ENCODE results near the gene ZNF608.

Gene ZNF608

DNA sequence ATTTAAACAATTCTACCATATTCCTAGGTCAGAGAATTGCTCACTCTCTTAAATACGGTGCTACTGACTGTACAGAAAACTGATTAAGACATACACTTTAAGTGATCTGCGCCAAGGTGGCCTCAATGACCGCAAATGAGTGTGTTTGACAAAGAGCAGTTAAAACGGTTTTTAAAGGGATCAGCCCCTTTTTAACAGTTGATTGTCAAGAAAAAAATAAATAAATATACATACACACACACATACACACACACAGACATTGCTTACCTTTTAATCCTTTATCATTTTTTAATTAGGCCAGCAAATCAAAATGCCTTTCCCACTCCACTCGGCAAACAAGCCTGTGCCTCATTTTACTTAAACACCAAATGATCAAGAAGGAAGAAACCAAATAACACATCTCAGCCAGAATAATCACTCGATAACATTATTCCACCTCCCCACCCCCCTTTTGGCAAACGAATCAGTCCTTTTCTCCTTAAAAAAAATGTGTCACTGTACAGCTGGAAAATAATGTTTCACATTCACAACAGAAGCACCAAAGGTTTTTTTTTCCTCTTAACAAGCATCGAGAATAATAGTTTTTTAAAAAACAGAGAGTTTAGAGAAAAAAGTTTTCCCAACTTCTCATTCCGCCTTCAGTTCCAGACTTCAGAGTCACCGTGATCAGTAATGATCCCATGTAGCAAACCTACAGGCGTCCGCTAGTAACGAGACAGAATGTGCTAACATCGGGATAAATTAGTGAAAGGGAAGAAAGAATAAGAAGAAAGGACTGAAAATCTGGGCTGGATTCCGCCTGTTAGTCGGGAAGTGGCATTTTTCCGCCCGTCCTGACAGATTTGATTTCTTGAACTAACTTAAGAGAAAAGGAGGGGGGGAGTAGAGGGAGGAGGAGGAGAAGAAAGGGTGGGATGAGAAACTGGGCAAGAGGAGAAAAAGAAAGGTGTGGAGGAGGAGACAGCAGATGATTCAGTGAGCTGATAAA is at the start of gene ZNF608:
Gene ZNF608, minus strand, starts transcription at position 712 of the 988 bp plus-strand sequence. CDS start 1,650 bp downstream, outside the sequence.
- FAIRE-seq = peak; percentile 12

- FAIRE-seq = no peak
These were observed 49.4 kb upstream of the ZNF608 start for GRCh38 chr5:124795829-124796228.

- FAIRE-seq = peak; percentile 15
These were observed 44.7 kb upstream of the ZNF608 start for GRCh38 chr5:124790895-124791732.

DNA sequence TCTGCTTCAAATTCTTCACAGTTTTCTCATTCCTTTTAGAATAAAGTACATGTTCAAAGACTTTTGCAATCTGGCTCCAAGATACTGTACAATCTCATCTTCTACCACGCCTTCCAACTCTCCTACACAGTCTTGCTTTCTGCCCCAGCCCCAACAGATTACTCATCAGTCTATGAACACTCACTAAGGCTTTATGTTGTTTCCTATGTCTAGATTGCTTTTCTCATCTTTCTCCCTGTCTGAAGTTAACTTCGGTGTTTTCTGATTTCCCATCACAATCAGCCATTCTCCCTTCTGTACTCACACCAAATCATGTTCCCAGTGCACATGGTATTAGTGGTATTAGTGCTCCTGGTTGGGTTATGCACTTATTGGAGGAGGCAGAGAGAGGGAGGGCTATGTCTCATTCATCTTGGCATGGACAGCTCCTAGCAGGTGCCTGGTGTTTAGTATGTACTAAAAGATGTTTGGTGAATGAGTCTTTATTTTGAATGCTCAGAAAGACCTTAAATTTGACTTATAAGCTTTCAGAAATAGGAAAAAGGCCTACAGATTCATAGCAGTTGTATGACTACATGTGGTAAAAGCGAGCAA is 44.0 kb upstream of the ZNF608 start:
- FAIRE-seq = no peak

- no peak for FAIRE-seq
These were observed 42.7 kb upstream of the ZNF608 start for GRCh38 chr5:124789104-124789605.

DNA sequence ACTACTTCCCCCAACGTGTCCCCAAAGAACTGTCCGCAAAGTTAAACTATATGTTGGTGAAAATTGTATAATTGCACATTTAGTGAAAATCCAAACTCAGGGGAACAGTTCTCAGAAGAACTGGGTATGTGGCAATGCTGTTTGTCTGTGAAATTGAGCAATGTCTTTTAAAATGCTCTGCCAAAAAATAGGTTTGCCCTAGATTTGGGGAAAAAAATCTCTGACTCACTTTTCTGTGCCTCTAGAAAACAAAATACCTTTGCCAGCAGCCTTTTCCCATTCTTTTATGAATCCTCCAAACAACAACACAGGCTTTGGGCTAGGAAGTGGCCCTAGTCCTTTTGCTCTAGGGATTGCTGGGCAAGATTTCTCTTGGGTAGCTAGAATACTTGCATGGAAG is 37.4 kb upstream of the ZNF608 start:
- FAIRE-seq = no peak

DNA sequence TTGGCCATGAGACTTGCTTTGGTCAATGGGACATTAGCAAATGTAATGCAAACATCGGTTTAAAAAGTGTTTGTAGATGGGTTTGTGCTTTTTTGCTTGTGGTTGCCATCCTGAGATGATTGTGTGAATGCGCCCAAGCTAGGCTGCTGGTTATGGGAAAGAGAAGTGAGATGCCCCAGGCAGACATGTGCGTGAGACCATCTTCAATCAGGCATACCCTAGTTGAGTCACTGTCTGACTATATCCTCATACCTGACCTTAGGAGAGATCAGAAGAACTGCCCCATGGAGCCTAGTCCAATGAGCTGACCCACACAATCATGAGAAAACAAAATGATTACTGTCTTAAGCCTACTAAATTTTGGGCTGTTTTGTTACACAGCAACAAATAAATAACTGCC is 36.8 kb upstream of the ZNF608 start:
- no peak for FAIRE-seq

- no peak for FAIRE-seq
These were observed 35.8 kb upstream of the ZNF608 start for GRCh38 chr5:124782262-124782661.

DNA sequence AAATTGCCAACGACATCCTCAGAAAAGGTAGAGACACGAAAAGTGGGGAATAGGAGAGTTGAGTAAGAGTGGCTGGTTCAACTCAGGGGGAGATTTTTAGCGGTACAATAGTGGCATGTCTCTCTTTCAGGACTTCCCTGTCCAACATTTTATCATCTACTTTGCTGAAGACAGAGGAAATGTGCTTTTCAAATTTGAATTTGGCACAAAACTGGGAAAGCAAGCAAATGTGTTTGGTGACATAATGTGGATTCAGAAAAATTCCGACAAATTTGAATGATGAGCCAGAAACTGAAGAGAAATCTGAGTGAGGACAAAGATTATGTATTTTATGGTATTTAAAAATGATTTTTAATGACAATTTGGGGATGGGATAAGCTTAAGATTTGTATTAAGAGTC is 33.6 kb upstream of the ZNF608 start:
- no peak for FAIRE-seq

- no peak for FAIRE-seq
These were observed 27.2 kb upstream of the ZNF608 start for GRCh38 chr5:124773315-124774311.

DNA sequence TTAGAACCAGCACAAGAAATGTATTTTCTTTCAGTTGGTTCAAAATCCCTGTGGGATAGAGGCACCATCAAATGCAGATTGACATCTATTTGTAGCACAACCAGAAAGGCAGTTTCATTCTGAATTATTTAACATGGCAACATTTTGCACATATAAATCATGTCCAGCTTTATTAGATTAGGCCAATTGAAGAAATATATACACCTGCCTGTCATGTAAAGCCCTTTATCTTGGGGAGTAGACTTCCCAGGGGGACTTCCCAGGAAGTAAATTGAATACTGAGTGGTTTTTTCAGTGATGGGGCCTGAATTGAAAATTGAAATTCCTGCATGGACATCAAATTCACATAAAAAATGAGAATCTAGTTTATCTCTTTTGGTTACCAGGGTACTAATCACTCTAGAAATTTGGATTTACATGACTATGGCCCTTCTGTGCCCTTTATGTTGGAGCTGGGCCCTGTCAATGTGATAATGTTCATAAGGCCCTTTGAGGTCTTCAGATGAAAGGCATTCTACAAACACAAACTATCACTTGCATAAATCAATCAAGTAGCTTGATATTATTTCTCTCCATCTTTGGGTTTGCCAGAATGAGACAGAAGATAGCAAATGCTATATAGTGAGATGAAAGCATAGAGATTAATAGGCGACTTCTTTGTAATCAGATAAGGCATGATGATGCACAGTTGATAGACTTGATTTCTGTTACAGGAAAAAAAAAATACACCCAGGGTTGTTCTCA is 26.2 kb upstream of the ZNF608 start:
- no peak for FAIRE-seq

- FAIRE-seq = no peak
These were observed 25.3 kb upstream of the ZNF608 start for GRCh38 chr5:124771761-124772160.

GRCh38 chr5:124764992-124765611 is 18.7 kb upstream of the ZNF608 start:
- no peak for FAIRE-seq

DNA sequence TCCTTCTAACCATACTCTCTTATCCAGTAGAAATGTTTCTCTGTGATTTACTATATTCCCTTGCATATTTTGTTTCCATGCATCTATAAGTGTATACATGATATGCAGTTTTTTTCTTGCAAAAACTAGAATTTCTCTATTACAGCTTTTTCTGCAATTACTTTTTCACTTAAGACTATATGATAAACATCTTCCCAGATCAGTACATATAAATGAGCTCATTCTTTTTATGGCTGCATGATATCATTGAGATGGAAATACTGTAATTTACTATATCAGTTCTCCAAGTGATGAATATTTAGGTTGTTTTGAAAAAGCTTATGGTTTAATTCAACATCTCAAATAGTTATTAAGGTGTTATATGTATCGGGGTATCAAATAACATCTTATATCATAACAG is 18.1 kb upstream of the ZNF608 start:
- FAIRE-seq = peak; percentile 43

DNA sequence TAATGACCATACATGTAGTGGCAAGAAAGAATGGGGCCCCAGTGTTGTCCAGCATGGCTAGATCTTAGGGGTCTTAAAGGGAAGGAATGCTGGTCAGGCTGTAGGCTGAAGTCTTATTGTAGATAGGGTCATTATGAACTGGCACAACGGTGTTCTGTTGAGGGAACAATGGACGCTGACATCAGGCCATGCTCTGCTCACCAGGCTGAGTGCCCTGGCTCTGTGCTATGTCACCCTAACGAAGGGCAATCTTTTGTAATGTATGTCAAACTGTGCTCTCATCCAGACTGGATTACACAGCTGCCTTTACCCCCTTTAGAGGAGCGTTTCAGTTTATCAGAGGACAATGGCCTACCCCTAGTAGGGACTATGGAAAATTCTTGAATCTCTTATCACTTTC is 14.6 kb upstream of the ZNF608 start:
- FAIRE-seq = no peak

DNA sequence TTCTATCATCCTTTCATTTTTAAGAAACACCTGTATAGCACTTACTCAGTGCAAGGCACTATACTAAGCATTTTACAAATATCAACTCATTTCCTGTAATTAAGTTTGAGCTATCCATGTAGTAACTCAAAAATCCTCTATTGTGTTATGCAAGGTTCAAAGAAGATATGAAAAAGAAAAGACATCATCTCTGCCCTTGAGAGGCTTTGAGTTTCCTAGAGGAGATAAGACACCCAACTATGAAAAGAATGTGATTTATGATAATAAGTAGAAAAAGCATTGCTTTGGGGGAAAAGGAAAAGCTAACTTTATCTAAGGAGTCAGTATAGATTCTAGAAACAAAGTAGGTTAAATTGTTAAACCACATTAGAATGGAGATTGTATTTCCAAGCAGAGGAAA is 14.2 kb upstream of the ZNF608 start:
- no peak for FAIRE-seq

DNA sequence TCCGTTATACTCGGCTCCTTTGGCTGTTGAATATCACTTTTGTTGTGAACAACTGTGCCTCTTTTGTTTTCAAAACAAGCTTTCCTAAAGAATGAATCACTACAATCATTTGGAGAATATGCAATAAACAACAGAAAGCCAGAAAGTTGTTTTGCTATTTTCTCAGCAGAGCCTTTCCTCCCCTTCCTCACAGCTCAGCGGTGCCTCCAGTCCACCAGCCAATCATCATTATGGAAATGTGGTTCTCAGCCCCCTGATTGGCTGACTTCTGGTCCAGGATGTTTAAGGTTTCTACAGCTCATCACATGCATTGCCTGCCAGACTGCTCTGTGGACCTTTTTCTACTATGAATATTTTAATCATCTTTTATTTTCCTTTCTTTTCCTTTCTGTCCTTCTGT is 9.1 kb upstream of the ZNF608 start:
- FAIRE-seq = peak; percentile 99

- FAIRE-seq = no peak
These were observed 8.6 kb upstream of the ZNF608 start for GRCh38 chr5:124755041-124755440.

- no peak for FAIRE-seq
These were observed 7.9 kb upstream of the ZNF608 start for GRCh38 chr5:124754206-124754927.

Measured in endometrium (tissue), 2 donors.